ENCODE data around the gene ATP13A5. TPM values are rescaled to one million over a fixed set of nuclear protein-coding genes. Genes with fewer than 3 reads are reported as not detected.

The ATP13A5 gene
- total and polyA plus RNA-seq, 3 donors from 2014 or later = 0.16 to 0.26 (median 0.25) TPM

DNA sequence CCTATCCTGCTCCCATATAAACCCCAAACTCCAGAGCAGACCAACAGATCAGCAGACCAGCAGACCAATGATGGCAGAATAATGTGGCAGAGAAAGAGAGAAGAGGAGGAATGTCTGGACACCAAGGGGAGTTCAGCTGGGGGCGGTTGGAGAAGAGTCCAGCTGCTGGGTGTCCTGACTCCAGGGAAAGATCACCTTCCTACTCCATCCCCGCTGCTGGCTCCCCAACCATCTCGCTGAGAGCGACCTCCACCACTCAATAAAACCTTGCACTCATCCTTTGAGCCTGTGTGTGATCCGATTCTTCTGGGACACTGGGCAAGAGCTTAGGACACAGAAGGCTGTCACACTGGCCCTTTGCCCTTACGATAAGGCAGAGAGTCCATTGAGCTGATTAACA lies 150.3 kb downstream of the ATP13A5 start:
- Histone ChIP-seq H3K4me3 (no peak overlapping the region), H3K27ac (no peak overlapping the region), H3K4me1 (no peaks in the 10 kb centered on the region), H3K27me3 (no peaks in the 10 kb centered on the region), H3K9me3 (no peaks in the 10 kb centered on the region), H3K36me3 (ENCODE audit: low read depth, missing control alignments) (no peaks in the 10 kb centered on the region)
- TF ChIP-seq, protein P1, sequence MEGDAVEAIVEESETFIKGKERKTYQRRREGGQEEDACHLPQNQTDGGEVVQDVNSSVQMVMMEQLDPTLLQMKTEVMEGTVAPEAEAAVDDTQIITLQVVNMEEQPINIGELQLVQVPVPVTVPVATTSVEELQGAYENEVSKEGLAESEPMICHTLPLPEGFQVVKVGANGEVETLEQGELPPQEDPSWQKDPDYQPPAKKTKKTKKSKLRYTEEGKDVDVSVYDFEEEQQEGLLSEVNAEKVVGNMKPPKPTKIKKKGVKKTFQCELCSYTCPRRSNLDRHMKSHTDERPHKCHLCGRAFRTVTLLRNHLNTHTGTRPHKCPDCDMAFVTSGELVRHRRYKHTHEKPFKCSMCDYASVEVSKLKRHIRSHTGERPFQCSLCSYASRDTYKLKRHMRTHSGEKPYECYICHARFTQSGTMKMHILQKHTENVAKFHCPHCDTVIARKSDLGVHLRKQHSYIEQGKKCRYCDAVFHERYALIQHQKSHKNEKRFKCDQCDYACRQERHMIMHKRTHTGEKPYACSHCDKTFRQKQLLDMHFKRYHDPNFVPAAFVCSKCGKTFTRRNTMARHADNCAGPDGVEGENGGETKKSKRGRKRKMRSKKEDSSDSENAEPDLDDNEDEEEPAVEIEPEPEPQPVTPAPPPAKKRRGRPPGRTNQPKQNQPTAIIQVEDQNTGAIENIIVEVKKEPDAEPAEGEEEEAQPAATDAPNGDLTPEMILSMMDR (IDR thresholded peaks at IDR 0.05) = no peak
- no peak for TF ChIP-seq POLR2A (IDR thresholded peaks at IDR 0.05)
- intact Hi-C loops (cut with DNase I; ENCODE audit: low total_unique reads) = no loop called here
- WGBS, 2 donors = 92 to 94% methylated on average over 6 of the region's 6 CpGs
- DNase-seq = no peak

DNA sequence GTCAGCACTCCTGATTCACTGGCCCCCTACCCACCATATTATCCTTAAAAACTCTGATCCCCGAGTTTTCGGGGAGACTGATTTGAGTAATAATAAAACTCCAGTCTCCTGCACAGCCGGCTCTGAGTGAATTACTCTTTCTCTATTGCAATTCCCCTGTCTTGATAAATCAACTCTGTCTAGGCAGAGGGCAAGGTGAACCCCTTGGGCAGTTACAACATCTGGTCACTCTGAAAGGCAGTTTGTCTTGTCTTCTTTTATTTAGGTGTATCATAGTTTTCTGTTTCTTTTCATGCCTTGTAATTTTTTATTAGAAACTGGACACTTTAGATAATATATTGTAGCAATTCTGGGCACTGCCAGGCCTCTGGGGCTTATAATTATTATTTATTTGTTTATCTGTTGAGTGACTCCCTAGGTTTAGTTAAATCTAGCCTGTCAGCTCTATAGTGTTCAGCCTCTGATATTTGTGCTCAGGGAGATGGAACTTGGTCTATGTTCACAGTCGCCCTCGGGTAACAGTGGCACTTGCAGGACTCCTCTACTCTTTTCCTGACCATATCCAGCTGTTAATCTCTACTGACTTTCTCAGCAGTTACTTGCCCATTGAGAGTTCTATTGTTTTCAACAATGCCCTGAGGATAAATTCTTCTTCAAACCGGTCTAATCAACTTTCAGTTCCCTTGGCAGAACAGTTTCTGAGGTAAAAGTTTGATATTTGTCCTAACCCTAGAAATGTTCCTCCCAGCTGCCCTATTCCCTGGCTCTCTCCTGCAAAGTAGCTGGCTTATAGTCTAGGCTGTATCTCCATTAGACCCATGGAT lies 153.0 kb downstream of the ATP13A5 start:
- H3K4me3 ChIP-seq = no peak overlapping the region
- H3K9me3 ChIP-seq = no peaks in the 10 kb centered on the region
- no peaks in the 10 kb centered on the region for H3K4me1 ChIP-seq
- WGBS, 2 donors = 77 to 84% methylated on average over 6 of the region's 6 CpGs
- TF ChIP-seq POLR2A (IDR thresholded peaks at IDR 0.05) = no peak
- TF ChIP-seq, protein P1 (IDR thresholded peaks at IDR 0.05) = no peak
- no peaks in the 10 kb centered on the region for H3K36me3 ChIP-seq (ENCODE audit: low read depth, missing control alignments)
- intact Hi-C loops (cut with DNase I; ENCODE audit: low total_unique reads) = no loop called here
- no peaks in the 10 kb centered on the region for H3K27me3 ChIP-seq
- DNase-seq = no peak
- H3K27ac ChIP-seq = no peak overlapping the region

Other genes starting within 250 kb of the ATP13A5 start
- gene PLAAT1, start 137.5 kb downstream of the ATP13A5 start, total RNA-seq = 10 to 100 TPM; 48.5 to 76.3 TPM
- gene PLAAT1, start 137.5 kb downstream of the ATP13A5 start, polyA plus RNA-seq (ENCODE audit: insufficient read depth, low read depth, low replicate concordance) = 119 TPM
- gene ATP13A4, start 176.1 kb upstream of the ATP13A5 start, total RNA-seq = 1 to 10 TPM; 1.9 to 4.1 TPM
- gene ATP13A4, start 176.1 kb upstream of the ATP13A5 start, polyA plus RNA-seq (ENCODE audit: insufficient read depth, low read depth, low replicate concordance) = 0.98 TPM
- 10 to 100 TPM; 35.1 to 39.8 TPM for gene OPA1, start 214.5 kb upstream of the ATP13A5 start, total RNA-seq
- gene OPA1, start 214.5 kb upstream of the ATP13A5 start, polyA plus RNA-seq (ENCODE audit: insufficient read depth, low read depth, low replicate concordance) = 21.0 TPM